ENCODE measurements around the gene GSK3B. TPM values are rescaled to one million over a fixed set of nuclear protein-coding genes. Genes with fewer than 3 reads are reported as not detected.

Gene GSK3B
- total RNA-seq, 1 experiment from 2014 or later: 56.4 TPM

DNA sequence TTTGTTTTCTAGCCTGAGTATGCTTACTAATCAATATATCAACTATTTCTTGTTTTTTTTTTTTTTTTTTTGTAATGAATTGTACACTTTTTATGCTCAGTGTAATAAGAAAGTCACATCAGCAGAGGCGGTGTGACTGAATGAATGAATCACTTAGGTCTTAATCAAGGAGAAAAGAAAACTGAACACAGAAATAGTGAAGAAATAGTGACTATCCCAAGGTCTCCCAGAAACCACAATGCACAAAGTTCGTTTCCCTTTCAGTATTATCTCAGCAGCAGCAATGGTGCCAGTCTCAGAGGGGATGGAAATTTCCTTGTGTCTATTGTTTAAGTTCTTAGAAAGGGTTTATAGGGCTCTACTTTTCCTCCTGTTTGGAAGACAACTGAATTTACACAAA is 231.6 kb downstream of the GSK3B start:
- 0 out of 2 replicates have a peak, but pooled peaks cover 1% of the 10 kb centered on the region for H3K9me3 ChIP-seq (replicated peaks)
- H3K36me3 ChIP-seq: peaks cover 44% of the 10 kb centered on the region
- DNase-seq: no peak
- no peak overlapping the region for H3K4me3 ChIP-seq
- H3K27ac ChIP-seq: no peak overlapping the region
- no peaks in the 10 kb centered on the region for H3K27me3 ChIP-seq
- no peaks in the 10 kb centered on the region for H3K4me1 ChIP-seq

- Histone ChIP-seq H3K4me1 (no peaks in the 10 kb centered on the region), H3K4me3 (no peak overlapping the region), H3K27ac (no peak overlapping the region), H3K27me3 (no peaks in the 10 kb centered on the region), H3K9me3 (replicated peaks) (0 out of 2 replicates have a peak, but pooled peaks cover 4% of the 10 kb centered on the region), H3K36me3 (peaks cover 46% of the 10 kb centered on the region)
- no peak for DNase-seq
These were observed 232.6 kb downstream of the GSK3B start for GRCh38 chr3:119861681-119862080.

DNA sequence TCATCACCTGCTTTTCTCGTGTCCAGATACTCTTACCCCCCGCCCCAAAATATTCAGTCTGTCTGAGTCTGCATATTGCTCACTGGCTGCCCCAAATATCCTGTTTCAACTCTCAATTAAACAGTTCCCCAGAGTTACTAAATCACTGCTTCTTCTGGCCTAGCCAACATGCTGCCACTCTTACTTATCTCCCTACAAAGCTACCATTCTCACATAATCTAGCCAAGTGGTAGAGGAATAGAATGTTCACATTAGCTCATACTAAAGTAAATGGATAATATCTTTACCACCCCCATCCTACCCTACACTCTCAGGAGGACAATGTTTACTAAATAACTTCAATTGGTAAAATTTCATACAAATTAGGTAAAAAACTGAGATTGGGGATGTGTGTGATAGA is 234.5 kb downstream of the GSK3B start:
- peaks cover 9% of the 10 kb centered on the region; the same call in 1 of the 2 replicates for H3K9me3 ChIP-seq (replicated peaks)
- no peak for DNase-seq

GRCh38 chr3:119858957-119859356 is 235.3 kb downstream of the GSK3B start:
- Histone ChIP-seq H3K27ac (no peak overlapping the region), H3K4me1 (no peaks in the 10 kb centered on the region), H3K36me3 (peaks cover 51% of the 10 kb centered on the region), H3K9me3 (replicated peaks) (peaks cover 9% of the 10 kb centered on the region; the same call in 1 of the 2 replicates), H3K4me3 (no peak overlapping the region), H3K27me3 (no peaks in the 10 kb centered on the region)
- no peak for DNase-seq

More for the DNA sequence above, 234.5 kb downstream of the GSK3B start:
- no peak overlapping the region for H3K4me3 ChIP-seq
- no peaks in the 10 kb centered on the region for H3K27me3 ChIP-seq
- H3K4me1 ChIP-seq: no peaks in the 10 kb centered on the region
- H3K27ac ChIP-seq: no peak overlapping the region
- H3K36me3 ChIP-seq: peaks cover 48% of the 10 kb centered on the region

- no peak for DNase-seq
- H3K4me3 ChIP-seq: no peak overlapping the region
- peaks cover 9% of the 10 kb centered on the region; the same call in 1 of the 2 replicates for H3K9me3 ChIP-seq (replicated peaks)
- no peaks in the 10 kb centered on the region for H3K4me1 ChIP-seq
- peaks cover 41% of the 10 kb centered on the region for H3K36me3 ChIP-seq
- H3K27me3 ChIP-seq: no peaks in the 10 kb centered on the region
- no peak overlapping the region for H3K27ac ChIP-seq
These were observed 237.6 kb downstream of the GSK3B start for GRCh38 chr3:119856695-119857094.

DNA sequence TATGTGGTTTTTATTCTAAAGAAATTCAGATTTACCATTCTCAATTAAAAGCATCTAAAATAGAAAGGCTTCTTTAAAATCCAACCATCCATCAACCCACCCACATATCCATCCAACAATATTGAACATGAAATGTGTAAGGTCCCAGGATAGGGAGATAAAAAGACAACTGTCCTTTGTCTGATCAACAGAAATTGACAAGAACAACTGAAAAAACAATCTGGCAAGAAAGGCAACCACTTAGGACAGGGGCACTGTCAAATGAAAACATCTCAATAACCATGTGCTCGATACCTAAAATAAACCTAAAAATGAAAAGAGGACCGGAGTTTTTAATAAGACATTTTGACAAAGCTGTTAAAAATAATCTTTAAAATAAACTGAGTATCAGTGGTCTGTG is 245.1 kb downstream of the GSK3B start:
- Histone ChIP-seq H3K27me3 (no peaks in the 10 kb centered on the region), H3K4me3 (no peak overlapping the region), H3K36me3 (peaks cover 6% of the 10 kb centered on the region), H3K9me3 (replicated peaks) (no peaks in the 10 kb centered on the region), H3K27ac (peak overlapping the region; percentile 77), H3K4me1 (peaks cover 29% of the 10 kb centered on the region)
- DNase-seq: peak; percentile 26 to 87

DNA sequence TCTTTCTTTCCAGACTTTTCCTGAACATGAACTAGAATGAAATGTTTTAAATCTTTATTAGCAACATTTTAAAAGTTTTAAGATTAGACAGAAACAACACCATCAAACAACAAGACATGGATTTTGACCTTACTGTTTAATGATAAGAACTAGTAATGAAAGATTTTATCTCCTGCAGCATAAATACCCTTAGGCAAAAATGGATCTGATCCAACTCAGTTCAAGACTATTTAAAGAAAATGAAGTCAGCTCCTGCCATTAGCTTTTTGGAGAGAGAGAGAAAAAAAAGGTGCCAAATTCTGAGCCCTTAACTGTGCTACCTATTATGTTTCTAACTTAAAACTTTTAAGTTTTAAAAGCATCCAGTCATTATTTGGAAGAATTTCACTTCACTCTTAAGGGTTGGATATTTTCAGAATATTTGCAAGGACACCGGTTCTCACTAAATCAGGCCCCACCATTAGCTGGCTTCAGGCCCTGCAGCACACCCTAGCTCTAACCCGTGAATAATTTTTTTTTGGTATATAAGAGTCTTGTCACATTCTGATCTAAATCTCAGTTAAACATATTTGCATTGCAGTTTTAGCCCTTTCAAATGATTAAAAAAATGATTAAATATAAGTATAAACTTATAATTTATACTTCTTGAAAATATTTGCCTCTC is 252.3 kb downstream of the GSK3B start:
- peak overlapping the region; percentile 12; the same call in 1 of the 2 replicates for H3K27ac ChIP-seq
- DNase-seq: peak in 1 of 2 experiments; percentile 64
- H3K36me3 ChIP-seq: peaks cover 23% of the 10 kb centered on the region

GRCh38 chr3:119835556-119835955 is 258.7 kb downstream of the GSK3B start:
- peaks cover 26% of the 10 kb centered on the region for H3K4me1 ChIP-seq
- H3K9me3 ChIP-seq (replicated peaks): no peaks in the 10 kb centered on the region
- peaks cover 16% of the 10 kb centered on the region for H3K36me3 ChIP-seq
- no peak overlapping the region for H3K27ac ChIP-seq
- H3K4me3 ChIP-seq: no peak overlapping the region
- H3K27me3 ChIP-seq: no peaks in the 10 kb centered on the region
- no peak for DNase-seq

More for the DNA sequence above, 252.3 kb downstream of the GSK3B start:
- H3K4me3 ChIP-seq: no peak overlapping the region
- no peaks in the 10 kb centered on the region for H3K27me3 ChIP-seq
- peaks cover 9% of the 10 kb centered on the region for H3K4me1 ChIP-seq
- no peaks in the 10 kb centered on the region for H3K9me3 ChIP-seq (replicated peaks)

DNA sequence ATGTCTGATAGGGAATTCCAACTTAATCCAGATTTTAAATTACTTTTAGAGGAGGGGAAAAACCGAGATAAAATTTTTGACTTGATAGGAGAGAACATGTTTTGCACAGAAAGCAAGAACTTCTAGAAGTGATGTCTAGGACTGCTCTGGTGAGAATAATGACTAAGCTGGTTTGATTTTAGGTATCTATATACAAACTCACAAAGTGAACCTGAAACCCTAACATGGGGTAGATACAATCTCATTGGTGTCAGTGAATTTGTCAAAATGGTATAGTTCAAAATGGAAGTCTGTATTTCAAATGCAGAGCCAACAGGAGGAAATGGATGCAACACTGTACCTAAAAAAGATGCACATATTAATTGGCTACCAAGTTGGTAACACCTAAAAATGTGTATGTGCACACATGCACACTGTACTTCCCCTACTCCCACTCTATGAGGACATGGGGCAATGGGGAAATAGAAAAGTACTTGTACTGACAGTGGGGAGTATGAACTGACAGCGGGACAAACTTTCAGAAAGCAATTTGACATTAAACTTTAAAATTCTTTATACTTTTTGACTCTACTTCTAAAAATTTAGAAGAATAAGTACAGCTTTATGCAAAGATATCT is 259.4 kb downstream of the GSK3B start:
- H3K9me3 ChIP-seq (replicated peaks): no peaks in the 10 kb centered on the region
- no peak for DNase-seq
- H3K4me1 ChIP-seq: peaks cover 31% of the 10 kb centered on the region
- no peak overlapping the region for H3K27ac ChIP-seq
- H3K36me3 ChIP-seq: peaks cover 16% of the 10 kb centered on the region
- H3K27me3 ChIP-seq: no peaks in the 10 kb centered on the region
- H3K4me3 ChIP-seq: no peak overlapping the region

DNA sequence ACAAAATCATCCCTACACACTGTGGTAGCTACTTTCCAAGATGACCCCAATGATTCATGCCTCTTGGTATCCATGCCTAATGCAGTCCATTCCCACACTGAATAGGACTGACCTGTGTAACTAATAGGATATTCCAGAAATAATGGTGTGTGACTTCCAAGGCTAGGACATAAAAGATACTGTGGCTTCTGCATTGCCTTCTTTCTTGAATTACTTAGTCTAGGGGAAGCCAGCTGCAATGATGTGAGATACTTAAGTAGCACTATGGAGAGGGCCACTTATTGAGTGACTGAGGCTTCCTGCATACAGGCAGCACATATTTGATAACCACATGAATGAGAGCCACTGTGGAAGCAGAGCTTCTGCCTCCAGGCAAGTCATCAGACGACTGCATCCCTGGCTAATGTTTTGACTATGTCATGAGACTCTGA is 262.3 kb downstream of the GSK3B start:
- peaks cover 48% of the 10 kb centered on the region for H3K4me1 ChIP-seq
- peak overlapping the region; percentile 79 for H3K27ac ChIP-seq
- no peaks in the 10 kb centered on the region for H3K27me3 ChIP-seq
- H3K4me3 ChIP-seq: no peak overlapping the region
- no peaks in the 10 kb centered on the region for H3K9me3 ChIP-seq (replicated peaks)
- DNase-seq: peak; percentile 85 to 90
- H3K36me3 ChIP-seq: no peaks in the 10 kb centered on the region

- peak in 1 of 2 experiments; percentile 37 for DNase-seq
- H3K36me3 ChIP-seq: 0 out of 2 replicates have a peak, but pooled peaks cover 5% of the 10 kb centered on the region
- H3K27ac ChIP-seq: peak overlapping the region; percentile 79
- peaks cover 48% of the 10 kb centered on the region for H3K4me1 ChIP-seq
- no peaks in the 10 kb centered on the region for H3K9me3 ChIP-seq (replicated peaks)
- no peaks in the 10 kb centered on the region for H3K27me3 ChIP-seq
- no peak overlapping the region for H3K4me3 ChIP-seq
These were observed 263.2 kb downstream of the GSK3B start for GRCh38 chr3:119831022-119831421.

DNA sequence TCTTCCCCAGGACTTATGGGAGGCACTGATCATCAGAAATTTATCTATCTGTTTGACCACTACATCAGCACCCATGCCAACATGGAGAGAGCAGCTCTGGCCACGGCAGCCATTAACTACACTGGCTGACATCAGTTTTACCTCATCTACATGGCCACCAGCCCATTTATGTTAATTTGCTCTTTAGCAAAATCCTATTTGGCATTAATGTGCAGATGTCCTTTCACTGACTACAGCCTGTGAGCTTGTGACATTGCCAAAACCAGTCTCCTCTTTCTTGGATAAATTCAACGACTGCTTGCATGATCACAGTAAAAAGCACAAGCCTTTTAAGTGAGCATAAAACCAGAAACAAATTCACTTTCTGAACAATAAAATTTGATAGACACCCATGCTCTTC is 264.8 kb downstream of the GSK3B start:
- no peak for DNase-seq
- Histone ChIP-seq H3K4me1 (peaks cover 48% of the 10 kb centered on the region), H3K9me3 (replicated peaks) (no peaks in the 10 kb centered on the region), H3K36me3 (peaks cover 18% of the 10 kb centered on the region), H3K27me3 (no peaks in the 10 kb centered on the region), H3K4me3 (no peak overlapping the region), H3K27ac (no peak overlapping the region)

DNA sequence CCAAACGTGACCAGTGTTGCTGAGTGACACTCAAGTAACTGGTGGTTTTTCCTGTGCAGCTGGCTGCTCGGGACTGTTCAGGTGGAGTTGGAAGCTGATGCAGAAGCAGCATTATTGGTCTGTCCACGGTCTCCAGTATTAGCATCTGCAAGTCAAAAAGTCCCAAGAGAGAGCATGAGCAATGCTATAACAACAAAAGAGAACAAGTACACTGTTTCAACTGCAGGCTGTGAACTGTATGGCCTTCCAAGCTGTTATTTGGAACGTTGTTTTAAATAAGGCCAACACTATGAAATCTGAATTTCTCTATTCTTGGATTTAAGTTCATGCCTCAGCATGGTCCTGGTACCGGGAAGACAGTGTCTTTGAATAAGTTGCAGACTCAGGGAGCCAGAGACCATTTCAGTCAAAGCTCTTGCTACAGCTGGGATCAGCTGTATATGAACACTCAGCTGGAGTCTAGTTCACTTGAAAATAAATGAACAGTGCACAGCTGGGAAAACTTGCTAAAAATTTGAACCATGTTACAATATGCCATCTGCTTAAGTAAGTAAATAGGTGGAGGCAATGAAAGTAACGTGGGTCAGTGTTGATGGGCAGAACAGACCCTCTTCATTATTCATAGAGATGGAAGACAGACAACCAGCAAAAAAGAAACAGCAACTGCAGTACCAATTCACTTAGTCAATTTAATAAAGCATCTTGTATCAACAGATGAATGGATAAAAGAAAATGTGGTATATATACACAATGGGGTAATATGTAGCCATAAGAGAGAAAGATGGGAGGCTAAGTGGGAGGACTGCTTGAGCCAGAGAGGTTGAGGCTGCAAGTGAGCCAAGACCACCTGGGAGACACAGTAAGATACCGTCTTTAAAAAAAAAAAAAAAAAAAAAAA is 267.3 kb downstream of the GSK3B start:
- Histone ChIP-seq H3K4me3 (no peak overlapping the region), H3K36me3 (peaks cover 18% of the 10 kb centered on the region), H3K4me1 (peaks cover 38% of the 10 kb centered on the region), H3K27me3 (no peaks in the 10 kb centered on the region), H3K27ac (no peak overlapping the region), H3K9me3 (replicated peaks) (no peaks in the 10 kb centered on the region)
- DNase-seq: no peak

DNA sequence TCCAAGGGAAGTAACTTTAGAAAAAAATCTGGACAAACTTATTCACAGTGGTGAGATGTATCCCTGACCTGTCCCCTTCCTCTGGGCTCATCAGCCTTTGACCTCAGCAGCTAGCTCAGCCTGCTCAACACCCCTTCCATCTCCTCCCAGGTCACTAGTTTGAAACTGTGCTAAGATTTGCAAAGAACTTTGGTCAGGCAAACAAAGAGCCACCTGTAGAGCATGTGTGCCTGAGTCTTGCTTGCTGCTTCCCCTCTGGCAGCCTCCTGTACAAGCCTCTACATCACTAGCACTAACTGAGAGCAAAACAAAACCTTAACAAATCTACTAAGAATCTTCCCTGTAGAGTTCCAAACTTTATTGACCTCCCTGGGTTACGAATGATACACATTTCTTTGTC is 268.4 kb downstream of the GSK3B start:
- Histone ChIP-seq H3K27ac (no peak overlapping the region), H3K4me1 (peaks cover 27% of the 10 kb centered on the region), H3K36me3 (peaks cover 18% of the 10 kb centered on the region), H3K27me3 (no peaks in the 10 kb centered on the region), H3K9me3 (replicated peaks) (no peaks in the 10 kb centered on the region), H3K4me3 (no peak overlapping the region)
- no peak for DNase-seq

DNA sequence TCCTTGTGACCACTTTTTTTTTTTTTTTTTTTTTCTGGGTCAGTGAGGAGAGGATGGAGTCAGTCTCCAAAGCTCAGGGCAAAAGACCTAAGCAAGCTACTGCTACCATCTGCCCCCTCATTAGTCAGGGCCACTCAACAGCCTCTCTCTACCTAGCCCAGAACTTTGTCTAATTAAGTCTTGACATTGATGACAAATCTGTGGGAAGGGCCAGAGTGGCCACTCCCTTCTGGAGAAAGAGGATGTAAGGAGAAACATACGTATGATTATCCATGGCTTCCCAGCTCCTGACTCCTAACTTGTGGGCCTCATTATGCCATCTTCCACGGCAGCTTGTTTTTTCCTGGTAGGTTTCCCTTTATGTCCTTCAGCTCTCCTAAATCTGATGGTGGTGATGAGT is 274.4 kb downstream of the GSK3B start:
- Histone ChIP-seq H3K4me1 (peaks cover 7% of the 10 kb centered on the region), H3K9me3 (replicated peaks) (no peaks in the 10 kb centered on the region), H3K27ac (no peak overlapping the region), H3K27me3 (no peaks in the 10 kb centered on the region), H3K4me3 (no peak overlapping the region), H3K36me3 (peaks cover 3% of the 10 kb centered on the region)
- DNase-seq: no peak

All from SJCRH30 (cell line).